ENCODE data around the gene ZNF436. TPM values are rescaled to one million over a fixed set of nuclear protein-coding genes. Genes with fewer than 3 reads are reported as not detected.

ZNF436 gene
- total and polyA plus RNA-seq, 9 of the 15 experiments (the other 6 are each of a cell fraction or from before 2014, with no cell fraction given): 2.1 to 11.3 (median 6.8) TPM

DNA sequence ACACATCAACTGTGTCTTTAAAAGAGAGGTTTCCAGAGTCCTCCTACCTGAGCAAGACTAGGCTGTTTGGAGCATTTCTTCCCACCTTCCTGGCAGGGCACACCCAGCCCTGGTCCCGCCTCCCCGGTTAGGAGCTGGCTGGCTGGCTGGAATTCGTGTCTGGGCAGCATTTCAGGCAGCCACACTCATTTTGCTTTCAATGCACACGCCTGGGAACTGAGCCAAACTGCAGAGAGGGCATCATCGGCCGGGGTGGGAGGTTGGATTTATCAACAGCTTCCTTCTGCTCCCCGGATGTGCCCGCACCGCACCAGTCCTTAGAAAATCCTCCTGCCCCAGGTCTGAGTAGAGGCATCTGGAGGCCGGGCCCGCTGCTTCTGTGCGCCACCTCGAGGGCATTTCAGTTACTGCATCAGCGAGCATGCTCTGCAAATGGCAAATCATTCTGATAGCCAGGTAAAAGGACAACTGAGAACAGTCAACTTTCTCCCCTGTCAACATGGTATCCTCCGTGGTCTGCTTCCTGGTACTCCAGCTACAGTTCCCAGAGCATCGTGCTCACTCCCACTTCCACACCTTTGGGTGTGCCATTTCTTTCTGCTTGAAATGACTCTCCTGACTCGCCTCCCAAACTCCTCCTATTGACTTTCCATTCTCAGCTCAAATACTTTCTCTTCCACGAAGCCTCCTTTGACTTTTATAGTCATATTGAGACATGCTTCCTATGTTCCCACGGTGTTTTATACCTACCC is 34.3 kb upstream of the ZNF436 start (continued):
- TF ChIP-seq, protein P1, sequence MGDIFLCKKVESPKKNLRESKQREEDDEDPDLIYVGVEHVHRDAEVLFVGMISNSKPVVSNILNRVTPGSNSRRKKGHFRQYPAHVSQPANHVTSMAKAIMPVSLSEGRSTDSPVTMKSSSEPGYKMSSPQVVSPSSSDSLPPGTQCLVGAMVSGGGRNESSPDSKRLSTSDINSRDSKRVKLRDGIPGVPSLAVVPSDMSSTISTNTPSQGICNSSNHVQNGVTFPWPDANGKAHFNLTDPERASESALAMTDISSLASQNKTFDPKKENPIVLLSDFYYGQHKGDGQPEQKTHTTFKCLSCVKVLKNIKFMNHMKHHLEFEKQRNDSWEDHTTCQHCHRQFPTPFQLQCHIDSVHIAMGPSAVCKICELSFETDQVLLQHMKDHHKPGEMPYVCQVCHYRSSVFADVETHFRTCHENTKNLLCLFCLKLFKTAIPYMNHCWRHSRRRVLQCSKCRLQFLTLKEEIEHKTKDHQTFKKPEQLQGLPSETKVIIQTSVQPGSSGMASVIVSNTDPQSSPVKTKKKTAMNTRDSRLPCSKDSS (IDR thresholded peaks at IDR 0.05; ENCODE audit: low read depth, partially characterized antibody): no peak
- TF ChIP-seq ARID2 (IDR thresholded peaks at IDR 0.05): peak; percentile 72
- TF ChIP-seq, protein P2, sequence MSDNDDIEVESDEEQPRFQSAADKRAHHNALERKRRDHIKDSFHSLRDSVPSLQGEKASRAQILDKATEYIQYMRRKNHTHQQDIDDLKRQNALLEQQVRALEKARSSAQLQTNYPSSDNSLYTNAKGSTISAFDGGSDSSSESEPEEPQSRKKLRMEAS (CRISPR knock-in tag; IDR thresholded peaks at IDR 0.05): peak; percentile 57
- peak; percentile 79 for TF ChIP-seq ETV1 (tag; conservative IDR thresholded peaks at IDR 0.05; ENCODE audit: low read depth)
- no peak for TF ChIP-seq NR2C2 (CRISPR knock-in tag; IDR thresholded peaks at IDR 0.05)
- no peak; the same call in 1 of the 2 replicates for TF ChIP-seq NR2C2 (tag; IDR thresholded peaks at IDR 0.05)
- TF ChIP-seq, protein P3, sequence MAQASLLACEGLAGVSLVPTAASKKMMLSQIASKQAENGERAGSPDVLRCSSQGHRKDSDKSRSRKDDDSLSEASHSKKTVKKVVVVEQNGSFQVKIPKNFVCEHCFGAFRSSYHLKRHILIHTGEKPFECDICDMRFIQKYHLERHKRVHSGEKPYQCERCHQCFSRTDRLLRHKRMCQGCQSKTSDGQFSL (CRISPR knock-in tag; IDR thresholded peaks at IDR 0.05): no peak
- TF ChIP-seq, protein P3 (tag; IDR thresholded peaks at IDR 0.05): no peak
- TF ChIP-seq HIVEP1 (CRISPR knock-in tag; IDR thresholded peaks at IDR 0.05): no peak
- TF ChIP-seq ZNF263 (CRISPR knock-in tag; IDR thresholded peaks at IDR 0.05; ENCODE audit: borderline replicate concordance): no peak
- no peak for TF ChIP-seq PHF20 (IDR thresholded peaks at IDR 0.05; ENCODE audit: partially characterized antibody)
- no peak for TF ChIP-seq BCOR (IDR thresholded peaks at IDR 0.05)
- no peak for TF ChIP-seq ZNF134 (CRISPR knock-in tag; conservative IDR thresholded peaks at IDR 0.05)
- TF ChIP-seq CBFA2T2 (conservative IDR thresholded peaks at IDR 0.05): 0 out of 2 replicates have a peak, but pooled peaks have one; percentile 15
- TF ChIP-seq ZNF311 (CRISPR knock-in tag; IDR thresholded peaks at IDR 0.05): no peak
- TF ChIP-seq GTF2E2 (tag; IDR thresholded peaks at IDR 0.05): no peak
- TF ChIP-seq GTF2F1 (IDR thresholded peaks at IDR 0.05; ENCODE audit: low read depth, low read length): peak; percentile 52; the same call in 1 of the 2 replicates
- TF ChIP-seq MED1 (CRISPR knock-in tag; IDR thresholded peaks at IDR 0.05; ENCODE audit: borderline replicate concordance): no peak
- no peak for TF ChIP-seq PRMT5 (CRISPR knock-in tag; IDR thresholded peaks at IDR 0.05)
- no peak for TF ChIP-seq BCL6 (CRISPR knock-in tag; IDR thresholded peaks at IDR 0.05)
- no peak for TF ChIP-seq ZNF133 (CRISPR knock-in tag; IDR thresholded peaks at IDR 0.05)
- no peak for TF ChIP-seq ZNF232 (CRISPR knock-in tag; IDR thresholded peaks at IDR 0.05)
- TF ChIP-seq, protein P4, sequence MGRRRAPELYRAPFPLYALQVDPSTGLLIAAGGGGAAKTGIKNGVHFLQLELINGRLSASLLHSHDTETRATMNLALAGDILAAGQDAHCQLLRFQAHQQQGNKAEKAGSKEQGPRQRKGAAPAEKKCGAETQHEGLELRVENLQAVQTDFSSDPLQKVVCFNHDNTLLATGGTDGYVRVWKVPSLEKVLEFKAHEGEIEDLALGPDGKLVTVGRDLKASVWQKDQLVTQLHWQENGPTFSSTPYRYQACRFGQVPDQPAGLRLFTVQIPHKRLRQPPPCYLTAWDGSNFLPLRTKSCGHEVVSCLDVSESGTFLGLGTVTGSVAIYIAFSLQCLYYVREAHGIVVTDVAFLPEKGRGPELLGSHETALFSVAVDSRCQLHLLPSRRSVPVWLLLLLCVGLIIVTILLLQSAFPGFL (CRISPR knock-in tag; IDR thresholded peaks at IDR 0.05): no peak
- TF ChIP-seq GABPB2 (CRISPR knock-in tag; conservative IDR thresholded peaks at IDR 0.05): no peak
- no peak for TF ChIP-seq MIER1 (IDR thresholded peaks at IDR 0.05; ENCODE audit: low read depth)
- no peak for TF ChIP-seq NR2C1 (IDR thresholded peaks at IDR 0.05)
- no peak for TF ChIP-seq NR2C1 (tag; IDR thresholded peaks at IDR 0.05)
